ENCODE results near the gene FAF1.

DNA sequence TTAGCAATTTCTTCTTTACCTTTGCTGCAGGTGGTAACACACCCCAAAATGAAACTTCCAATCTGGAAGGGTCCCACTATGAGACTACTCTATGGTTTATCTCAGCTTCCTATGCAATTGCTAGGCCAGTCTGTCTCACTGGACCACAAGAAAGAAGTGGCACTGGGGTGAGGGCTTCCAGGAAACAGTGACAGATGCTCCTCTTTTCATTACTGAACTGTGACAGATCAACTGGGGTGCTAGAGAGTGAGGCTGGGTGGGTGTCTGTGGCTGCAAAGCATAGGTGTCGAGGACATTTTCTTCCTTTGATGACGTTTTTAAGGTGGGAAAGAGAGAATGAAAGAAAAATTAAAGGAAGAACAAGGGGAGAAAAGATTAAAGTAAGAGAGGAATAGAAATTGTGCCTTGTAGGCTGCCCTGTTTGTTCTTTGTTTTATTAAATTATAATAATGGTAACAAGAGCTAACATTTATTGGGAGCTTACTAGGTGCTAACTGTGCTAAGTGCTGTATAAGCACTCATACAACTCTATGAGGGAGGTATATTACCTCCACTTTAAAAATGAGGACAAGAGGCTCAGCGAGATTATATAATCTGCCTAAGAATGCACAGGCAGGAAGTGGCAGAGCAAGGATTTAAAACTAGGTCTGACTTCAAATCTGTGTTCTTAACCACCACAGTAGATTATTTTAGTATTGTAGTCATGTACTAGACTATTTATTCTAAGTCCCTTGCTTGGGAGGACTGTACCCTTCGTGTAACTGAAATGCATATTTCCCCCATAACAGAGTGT, 509.0 kb downstream of the FAF1 start:
- TF ChIP-seq, protein P1, sequence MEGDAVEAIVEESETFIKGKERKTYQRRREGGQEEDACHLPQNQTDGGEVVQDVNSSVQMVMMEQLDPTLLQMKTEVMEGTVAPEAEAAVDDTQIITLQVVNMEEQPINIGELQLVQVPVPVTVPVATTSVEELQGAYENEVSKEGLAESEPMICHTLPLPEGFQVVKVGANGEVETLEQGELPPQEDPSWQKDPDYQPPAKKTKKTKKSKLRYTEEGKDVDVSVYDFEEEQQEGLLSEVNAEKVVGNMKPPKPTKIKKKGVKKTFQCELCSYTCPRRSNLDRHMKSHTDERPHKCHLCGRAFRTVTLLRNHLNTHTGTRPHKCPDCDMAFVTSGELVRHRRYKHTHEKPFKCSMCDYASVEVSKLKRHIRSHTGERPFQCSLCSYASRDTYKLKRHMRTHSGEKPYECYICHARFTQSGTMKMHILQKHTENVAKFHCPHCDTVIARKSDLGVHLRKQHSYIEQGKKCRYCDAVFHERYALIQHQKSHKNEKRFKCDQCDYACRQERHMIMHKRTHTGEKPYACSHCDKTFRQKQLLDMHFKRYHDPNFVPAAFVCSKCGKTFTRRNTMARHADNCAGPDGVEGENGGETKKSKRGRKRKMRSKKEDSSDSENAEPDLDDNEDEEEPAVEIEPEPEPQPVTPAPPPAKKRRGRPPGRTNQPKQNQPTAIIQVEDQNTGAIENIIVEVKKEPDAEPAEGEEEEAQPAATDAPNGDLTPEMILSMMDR (IDR thresholded peaks at IDR 0.05 in 4 of 5, conservative IDR thresholded peaks at IDR 0.05 in 1 of 5) = no peak
- no peak for TF ChIP-seq POLR2A (IDR thresholded peaks at IDR 0.05)
